SIG-M5 (cell line): ENCODE results near the gene PEX11A.

Experiments used
- DNase-seq: peaks from one replicate; lab custom pipeline; 2025; lab: John Stamatoyannopoulos, UW

PEX11A gene

DNA sequence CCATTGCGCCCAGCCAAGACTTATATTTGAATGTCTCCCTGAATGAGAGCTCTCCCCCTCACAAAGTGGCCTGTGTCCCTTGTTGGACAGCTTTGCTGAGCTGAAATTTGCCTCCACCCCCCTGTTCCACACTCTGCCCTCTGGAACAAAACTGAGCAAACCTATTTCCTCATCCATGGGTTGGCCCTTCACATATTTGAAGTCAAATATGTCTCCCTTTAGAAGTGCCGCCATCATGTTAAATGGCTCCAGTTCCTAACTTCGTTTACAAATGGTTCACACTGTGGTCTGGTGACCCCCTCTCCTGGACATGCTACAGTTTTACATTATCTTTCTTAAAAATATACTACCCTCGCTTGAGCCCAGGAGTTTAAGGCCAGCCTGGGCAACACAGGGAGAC is 16.0 kb downstream of the PEX11A start:
- no peak for DNase-seq

DNA sequence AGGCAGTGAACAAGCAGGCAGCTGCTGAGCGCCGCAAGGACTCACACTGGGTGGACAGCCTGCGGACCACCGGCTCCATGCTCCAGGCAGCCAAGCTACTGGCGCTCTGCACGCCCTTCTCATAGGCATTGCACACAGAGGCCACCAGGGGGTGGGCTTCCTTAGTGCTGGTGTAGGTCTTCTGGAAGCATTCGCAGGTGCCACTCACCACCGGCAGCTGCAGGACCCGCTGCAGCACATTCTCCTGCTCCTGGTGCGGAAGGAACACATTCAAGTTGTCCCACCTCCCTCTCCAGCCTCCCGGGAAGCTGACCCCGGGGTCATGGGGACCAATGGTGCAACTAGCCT is 17.4 kb downstream of the PEX11A start:
- DNase-seq: no peak

DNA sequence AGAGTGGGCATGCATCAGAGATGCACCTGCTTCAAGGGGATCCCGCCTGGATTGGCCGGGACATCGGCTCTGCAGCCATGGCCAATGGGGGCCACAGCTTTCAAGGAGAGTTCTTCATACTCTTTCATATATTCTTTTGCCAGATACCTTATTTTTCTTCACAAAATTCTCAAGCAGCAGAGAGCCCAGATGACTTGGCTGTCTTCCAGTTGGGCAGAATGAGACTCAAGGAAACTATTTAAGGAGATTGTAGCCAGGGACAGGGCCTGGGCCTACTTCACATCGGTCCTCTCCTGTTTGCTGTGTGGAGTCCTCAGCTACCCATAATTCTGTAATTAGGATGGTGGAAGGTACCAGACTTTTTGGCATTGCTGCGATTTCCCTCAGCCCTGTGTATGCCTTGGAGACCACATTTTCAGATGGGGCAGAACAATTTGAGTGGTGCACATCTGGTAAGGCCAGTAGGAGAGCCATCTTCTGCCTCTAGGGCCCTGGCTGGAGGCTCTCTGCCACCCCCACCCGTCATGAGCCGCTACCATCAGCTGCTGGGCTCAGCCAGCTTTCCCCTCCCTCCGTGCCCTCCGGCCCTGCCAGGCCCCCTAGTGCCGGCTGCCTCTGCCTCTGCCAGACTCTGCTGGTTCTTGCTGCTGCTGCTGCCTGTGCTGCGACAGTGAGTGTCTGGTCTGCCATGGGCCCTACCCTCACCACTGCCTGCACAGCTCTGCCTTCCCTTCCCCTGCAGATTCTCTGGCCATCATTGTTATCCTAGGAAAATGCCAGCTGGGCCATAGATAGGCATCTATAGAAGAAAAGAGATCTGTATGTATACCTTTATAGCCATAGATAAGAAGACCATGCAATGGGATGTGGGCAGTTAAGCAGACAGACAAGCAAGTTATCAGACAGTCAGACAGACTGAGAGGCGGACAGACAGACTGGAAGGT is 18.1 kb downstream of the PEX11A start:
- DNase-seq: no peak

- no peak for DNase-seq
Measured at GRCh38 chr15:89671687-89672086, 18.9 kb downstream of the PEX11A start.

- no peak for DNase-seq
Measured at GRCh38 chr15:89670971-89671560, 19.5 kb downstream of the PEX11A start.

DNA sequence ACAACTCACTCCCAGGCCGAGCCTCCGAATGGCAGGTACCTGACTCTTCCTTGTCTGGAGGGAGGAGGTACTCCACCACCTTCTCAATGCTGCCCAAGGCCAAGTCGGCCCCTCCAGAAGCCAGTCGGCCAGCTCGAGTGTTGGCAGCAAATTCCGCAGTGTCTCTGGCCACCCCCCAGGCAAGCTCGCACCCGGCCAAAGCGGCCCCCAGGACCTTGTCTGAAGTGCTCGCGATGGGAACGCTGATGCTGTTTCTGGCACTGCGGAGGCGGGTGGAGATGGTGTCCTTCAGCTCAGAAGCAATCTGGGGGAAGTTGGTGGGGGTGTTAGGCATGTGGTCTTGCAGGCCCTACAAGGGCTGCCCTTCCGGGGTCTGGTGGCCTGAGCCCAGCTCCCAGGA is 20.6 kb downstream of the PEX11A start:
- DNase-seq: no peak

GRCh38 chr15:89669309-89669865 is 21.2 kb downstream of the PEX11A start:
- DNase-seq: no peak

DNA sequence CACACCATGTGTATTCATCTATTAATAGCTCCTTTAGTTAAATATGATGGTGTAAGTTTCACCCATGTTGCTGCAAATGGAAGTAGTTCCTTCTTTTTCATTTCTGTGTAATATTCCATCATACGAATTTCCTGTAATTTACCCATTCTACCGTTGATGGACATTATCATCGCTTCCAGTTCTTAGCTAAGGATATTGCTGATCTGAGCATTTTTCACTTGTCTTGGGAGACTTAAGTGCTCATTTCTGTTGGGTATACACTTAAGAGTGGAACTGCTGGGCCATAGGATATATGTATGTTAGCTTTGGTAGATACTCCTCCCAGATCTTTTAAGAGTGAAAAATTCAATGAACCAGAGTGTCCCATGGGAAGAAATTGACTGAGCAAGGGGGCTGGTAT is 22.4 kb downstream of the PEX11A start:
- no peak for DNase-seq

GRCh38 chr15:89667706-89667960 is 22.9 kb downstream of the PEX11A start:
- DNase-seq: no peak

- DNase-seq: no peak
Measured at GRCh38 chr15:89666858-89667705, 23.5 kb downstream of the PEX11A start.

GRCh38 chr15:89666184-89666857 is 24.2 kb downstream of the PEX11A start:
- DNase-seq: no peak

DNA sequence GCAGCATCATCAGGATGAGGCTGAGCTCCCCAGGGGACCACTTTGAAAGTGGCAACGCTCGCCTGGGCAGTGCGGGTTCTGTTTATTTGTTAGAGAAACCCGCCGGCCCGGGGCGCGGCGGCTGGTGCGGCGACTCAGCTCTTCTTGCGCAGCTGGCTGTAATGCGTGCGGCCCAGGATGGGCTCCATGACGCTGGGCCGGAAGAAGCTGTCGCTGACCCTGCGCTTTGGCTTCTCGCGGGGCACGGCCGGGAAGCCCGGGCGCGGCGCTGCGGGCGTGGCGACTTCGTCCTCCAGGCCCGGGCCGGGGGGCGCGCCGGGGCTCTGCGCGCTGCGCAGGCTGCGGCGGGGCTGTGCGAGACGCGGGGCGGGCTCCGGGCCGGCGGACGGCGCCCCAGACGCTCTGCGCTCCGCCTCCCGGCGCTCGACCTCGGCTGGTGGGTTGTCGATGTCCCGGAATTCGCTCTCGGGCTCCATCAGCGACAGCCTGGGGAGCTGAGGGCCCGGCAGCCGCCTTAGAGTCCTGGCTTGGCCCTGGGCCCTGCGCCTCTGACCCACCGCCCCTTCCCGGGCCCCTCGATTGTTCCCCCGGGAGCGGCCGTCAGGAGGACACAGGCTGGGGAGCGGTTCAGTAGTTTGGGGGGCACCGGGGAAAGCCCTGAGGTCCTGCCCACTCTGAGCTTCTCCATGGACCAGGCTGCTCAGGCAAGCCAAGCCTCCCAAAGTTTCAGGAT is 24.9 kb downstream of the PEX11A start:
- no peak for DNase-seq

GRCh38 chr15:89664441-89665350 is 25.9 kb downstream of the PEX11A start:
- no peak for DNase-seq

DNA sequence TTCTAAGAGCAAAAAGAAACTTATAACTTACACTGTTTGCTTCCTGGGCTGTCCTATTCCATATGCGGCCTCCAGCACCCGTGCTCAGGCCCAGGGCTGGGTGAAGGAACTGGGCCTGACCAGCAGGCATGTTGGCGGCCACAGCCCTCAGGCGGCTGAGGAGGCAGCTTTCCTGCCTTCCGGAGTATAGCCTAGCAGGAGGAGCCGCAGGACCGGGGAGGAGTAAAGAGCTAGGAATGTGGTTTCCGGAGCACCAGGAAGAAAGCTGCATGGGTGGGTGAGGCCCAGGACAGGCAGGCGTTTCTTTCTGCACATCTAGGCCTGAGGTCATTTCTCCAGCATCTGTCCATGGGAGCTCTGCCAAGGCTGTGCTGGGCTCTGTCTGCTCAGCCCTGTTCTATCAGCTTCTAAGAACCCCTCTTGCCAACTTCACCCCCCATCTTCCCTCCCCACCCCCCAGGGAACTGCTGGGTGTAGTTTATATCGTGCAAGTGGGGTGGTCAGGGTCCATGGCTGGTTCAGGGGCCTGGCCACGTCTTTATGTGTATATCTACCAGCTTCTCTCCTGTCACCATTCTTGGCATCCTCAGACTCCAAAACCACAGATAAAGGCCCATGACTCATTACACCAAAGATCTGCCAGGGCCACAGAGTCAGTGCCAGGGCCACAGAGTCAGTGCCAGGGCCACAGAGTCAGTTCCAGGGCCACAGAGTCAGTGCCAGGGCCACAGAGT is 27.5 kb downstream of the PEX11A start:
- no peak for DNase-seq

- DNase-seq: no peak
Measured at GRCh38 chr15:89660556-89660955, 30.0 kb downstream of the PEX11A start.

- DNase-seq: no peak
Measured at GRCh38 chr15:89659295-89659694, 31.3 kb downstream of the PEX11A start.

GRCh38 chr15:89657686-89658200 is 32.8 kb downstream of the PEX11A start:
- DNase-seq: no peak

- no peak for DNase-seq
Measured at GRCh38 chr15:89656116-89656815, 34.3 kb downstream of the PEX11A start.
